Lower lobe of right lung (tissue), 2 donors: ENCODE measurements around the gene KDR. TPM values are rescaled to one million over a fixed set of nuclear protein-coding genes. Genes with fewer than 3 reads are reported as not detected.

Experiments
- ATAC-seq, 2 donors: fragments of 200-7000 bp; cut with Tn5 transposase; one replicate each; pipeline ENCODE4 v1.9.1; 2020 to 2022; ENCODE audit warnings: mild to moderate bottlenecking in 2 of 2, moderate library complexity in 2 of 2
- DNase-seq: peaks from one replicate; pipeline ENCODE4 v3.0.0-alpha.2; 2020
- H3K27ac ChIP-seq: fragments of 200-600 bp; one replicate; pipeline ENCODE4 v1.8.0; 2022
- H3K27me3 ChIP-seq: fragments of 200-600 bp; one replicate; pipeline ENCODE4 v1.8.0; 2022; ENCODE audit warnings: low read depth
- H3K36me3 ChIP-seq: fragments of 200-600 bp; one replicate; pipeline ENCODE4 v1.8.0; 2022; ENCODE audit warnings: mild to moderate bottlenecking
- H3K4me1 ChIP-seq: fragments of 200-600 bp; one replicate; pipeline ENCODE4 v1.8.0; 2022
- H3K4me3 ChIP-seq: fragments of 200-600 bp; one replicate; pipeline ENCODE4 v1.8.0; 2022; ENCODE audit warnings: mild to moderate bottlenecking
- H3K9me3 ChIP-seq: fragments of 200-600 bp; one replicate; pipeline ENCODE4 v1.8.0; 2022
- CTCF ChIP-seq: fragments of 200-600 bp; IDR thresholded peaks from one replicate; pipeline ENCODE4 v1.8.0; 2022; ENCODE audit warnings: antibody characterized with exemption, mild to moderate bottlenecking
- intact Hi-C: fragments of 100-400 bp; cut with DNase I; formaldehyde crosslinking; loops from one replicate; pipeline ENCODE4 v1.11.0; 2022
- total RNA-seq: library from RNA; stranded (reverse); fragmentation: NEBNext Ultra II Directional; extraction: Animal tissue kit (Norgen Biotek cat#: 25700); gene quantifications from one replicate; pipeline ENCODE4 v1.2.1, GENCODE V29; 2021
- donor health status: DM: no; HTN: yes; CAD: no; lungs with severe emphysema.

The KDR gene
- total RNA-seq, 1 donor from 2014 or later: 55.8 TPM

- H3K27ac ChIP-seq: no peak overlapping the region
- no peaks in the 10 kb centered on the region for H3K9me3 ChIP-seq
- ATAC-seq (no peak), DNase-seq (no peak)
- no peaks in the 10 kb centered on the region for H3K4me1 ChIP-seq
- no peaks in the 10 kb centered on the region for H3K36me3 ChIP-seq
- no peak overlapping the region for H3K4me3 ChIP-seq
- TF ChIP-seq CTCF: no peak
- peaks cover 7% of the 10 kb centered on the region for H3K27me3 ChIP-seq
- intact Hi-C loops: no loop called here
These were observed 29.5 kb upstream of the KDR start for GRCh38 chr4:55154933-55155332.

- no peak overlapping the region for H3K4me3 ChIP-seq
- H3K27me3 ChIP-seq: peaks cover 7% of the 10 kb centered on the region
- no peak overlapping the region for H3K27ac ChIP-seq
- H3K36me3 ChIP-seq: no peaks in the 10 kb centered on the region
- H3K9me3 ChIP-seq: no peaks in the 10 kb centered on the region
- ATAC-seq: peak; percentile 40 to 80
- no peaks in the 10 kb centered on the region for H3K4me1 ChIP-seq
- DNase-seq: no peak
- intact Hi-C loops: no loop called here
- no peak for TF ChIP-seq CTCF
These were observed 29.0 kb upstream of the KDR start for GRCh38 chr4:55154290-55154880.

- H3K4me3 ChIP-seq: no peak overlapping the region
- no peaks in the 10 kb centered on the region for H3K9me3 ChIP-seq
- intact Hi-C loops: no loop called here
- H3K27me3 ChIP-seq: no peaks in the 10 kb centered on the region
- H3K36me3 ChIP-seq: no peaks in the 10 kb centered on the region
- no peaks in the 10 kb centered on the region for H3K4me1 ChIP-seq
- DNase-seq (no peak), ATAC-seq (peak in 1 of 2 donors; percentile 42)
- TF ChIP-seq CTCF: no peak
- H3K27ac ChIP-seq: no peak overlapping the region
These were observed 18.5 kb upstream of the KDR start for GRCh38 chr4:55143858-55144257.

GRCh38 chr4:55138367-55138766, 13.0 kb upstream of the KDR start:
- TF ChIP-seq CTCF: no peak
- intact Hi-C loops: no loop called here

GRCh38 chr4:55136634-55137033, 11.2 kb upstream of the KDR start:
- TF ChIP-seq CTCF: no peak
- no peak overlapping the region for H3K4me3 ChIP-seq
- ATAC-seq (no peak), DNase-seq (no peak)
- no peaks in the 10 kb centered on the region for H3K36me3 ChIP-seq
- intact Hi-C loops: no loop called here
- H3K27me3 ChIP-seq: no peaks in the 10 kb centered on the region
- H3K27ac ChIP-seq: no peak overlapping the region
- no peaks in the 10 kb centered on the region for H3K9me3 ChIP-seq
- no peaks in the 10 kb centered on the region for H3K4me1 ChIP-seq

More at GRCh38 chr4:55138367-55138766, 13.0 kb upstream of the KDR start:
- ATAC-seq (no peak), DNase-seq (no peak)
- H3K36me3 ChIP-seq: no peaks in the 10 kb centered on the region
- H3K4me3 ChIP-seq: no peak overlapping the region
- H3K4me1 ChIP-seq: no peaks in the 10 kb centered on the region
- H3K9me3 ChIP-seq: no peaks in the 10 kb centered on the region
- no peak overlapping the region for H3K27ac ChIP-seq
- H3K27me3 ChIP-seq: no peaks in the 10 kb centered on the region
